HG03280 (cell line): Measurements from ENCODE around the gene SPSB1.
"Not testable (repeated sequence)": the region's sequence is repeated elsewhere in the genome, so short reads cannot be mapped to it uniquely, and the experiment has no call there.

Experiments
- ATAC-seq: cut with Tn5 transposase; IDR thresholded peaks from one replicate; pipeline ENCODE4 v1.9.1; 2021; ENCODE audit warnings: mild to moderate bottlenecking, moderate library complexity; ENCODE audit not compliant: unreplicated experiment

SPSB1 gene

DNA sequence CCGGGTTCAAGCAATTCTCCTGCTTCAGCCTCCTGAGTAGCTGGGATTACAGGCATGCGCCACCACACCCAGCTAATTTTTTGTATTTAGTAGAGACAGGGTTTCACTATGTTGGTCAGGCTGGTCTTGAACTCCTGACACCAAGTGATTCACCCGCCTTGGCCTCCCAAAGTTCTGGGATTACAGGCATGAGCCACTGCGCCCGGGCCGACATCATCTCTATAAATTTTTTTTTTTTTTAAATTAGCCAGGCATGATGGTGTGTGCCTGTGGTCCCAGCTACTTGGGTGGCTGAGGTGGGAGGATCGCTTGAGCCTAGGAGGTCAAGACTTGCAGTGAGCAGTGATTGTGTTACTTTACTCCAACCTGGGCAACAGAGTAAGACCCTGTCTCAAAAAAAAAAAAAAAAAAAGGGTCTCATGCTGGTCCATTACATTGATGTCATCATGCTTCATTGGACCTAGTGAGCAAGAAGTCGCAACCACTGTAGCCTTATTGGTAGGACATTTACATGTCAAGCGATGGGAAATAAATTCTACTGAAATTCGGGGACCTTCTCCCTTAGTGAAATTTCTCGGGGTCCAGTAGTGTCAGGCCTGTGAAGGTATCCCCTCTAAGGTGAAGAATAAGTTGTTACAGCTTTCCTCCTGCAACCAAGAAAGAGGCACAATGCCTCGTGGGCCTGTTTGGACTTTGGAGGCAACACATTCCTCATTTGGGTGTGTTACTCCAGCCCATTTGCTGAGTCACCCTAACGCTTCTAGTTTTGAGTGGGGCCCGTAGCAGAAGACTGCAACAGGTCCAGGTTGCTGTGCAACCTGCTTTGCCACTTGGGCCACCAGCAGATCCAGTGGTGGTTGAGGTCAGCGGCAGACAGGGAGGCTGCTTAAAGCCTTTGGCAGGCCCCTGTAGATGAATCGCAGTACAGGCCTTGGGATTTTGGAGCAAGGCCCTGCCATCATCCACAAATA, 7.2 kb downstream of the SPSB1 start:
- not testable (repeated sequence) for ATAC-seq

DNA sequence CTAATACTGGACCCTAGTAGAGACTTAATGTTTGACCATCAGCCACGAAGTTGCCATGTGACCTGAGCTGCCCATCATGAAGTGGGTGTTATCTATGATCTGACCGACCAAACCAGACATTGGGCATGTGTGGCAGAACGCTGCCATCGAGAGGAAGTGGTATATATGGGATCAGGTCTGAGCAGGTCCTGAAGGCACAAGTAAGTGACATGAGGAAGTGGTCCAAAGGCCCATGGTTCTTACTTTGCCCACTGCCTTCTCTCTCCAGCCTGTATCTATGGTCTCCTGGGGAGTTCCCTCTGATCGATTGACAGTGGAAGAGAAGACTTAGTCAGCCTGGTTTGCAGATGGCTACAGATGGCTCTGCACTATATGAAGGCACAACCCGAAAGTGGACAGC, 7.9 kb downstream of the SPSB1 start:
- no peak for ATAC-seq

GRCh38 chr1:9302745-9303524, 10.2 kb downstream of the SPSB1 start:
- ATAC-seq = no peak

DNA sequence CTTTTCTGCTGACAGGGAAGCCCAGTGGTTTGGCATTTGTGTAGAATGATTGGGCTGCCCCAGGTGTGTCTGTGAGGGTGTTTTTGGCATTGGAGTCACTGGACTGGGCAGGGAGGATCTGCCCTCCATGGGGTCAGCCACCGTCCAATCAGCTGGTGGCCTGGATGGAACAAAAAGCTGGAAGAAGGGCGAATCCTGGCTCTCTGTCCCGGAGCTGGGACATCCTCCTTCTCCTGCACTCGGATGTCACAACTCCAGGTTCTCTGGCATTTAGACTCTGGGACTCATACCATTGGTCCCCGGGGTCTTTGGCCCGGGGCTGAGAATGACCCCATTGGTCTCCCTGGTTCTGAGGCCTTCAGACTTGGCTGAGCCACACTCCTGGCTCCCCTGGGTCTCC, 11.2 kb downstream of the SPSB1 start:
- no peak for ATAC-seq

DNA sequence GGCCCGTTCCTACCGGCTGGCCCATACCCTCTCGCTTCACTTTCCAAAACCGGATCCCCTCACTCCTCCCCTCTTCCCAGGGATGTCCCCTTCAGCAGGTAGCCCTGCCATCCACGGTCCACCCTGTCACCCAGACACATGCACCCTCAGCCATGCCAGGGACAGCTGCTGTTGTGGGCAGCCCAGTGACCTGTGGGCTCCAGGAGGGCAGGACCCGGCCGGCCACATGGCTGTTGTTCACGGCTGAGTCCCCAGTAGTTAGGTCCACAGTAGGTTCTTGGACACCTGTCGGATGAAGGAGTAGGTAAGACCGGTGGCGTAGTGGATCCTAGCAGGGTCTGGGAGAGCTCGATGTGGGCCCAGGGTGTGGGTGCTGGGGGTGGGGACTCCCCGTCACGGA, 12.5 kb downstream of the SPSB1 start:
- no peak for ATAC-seq

DNA sequence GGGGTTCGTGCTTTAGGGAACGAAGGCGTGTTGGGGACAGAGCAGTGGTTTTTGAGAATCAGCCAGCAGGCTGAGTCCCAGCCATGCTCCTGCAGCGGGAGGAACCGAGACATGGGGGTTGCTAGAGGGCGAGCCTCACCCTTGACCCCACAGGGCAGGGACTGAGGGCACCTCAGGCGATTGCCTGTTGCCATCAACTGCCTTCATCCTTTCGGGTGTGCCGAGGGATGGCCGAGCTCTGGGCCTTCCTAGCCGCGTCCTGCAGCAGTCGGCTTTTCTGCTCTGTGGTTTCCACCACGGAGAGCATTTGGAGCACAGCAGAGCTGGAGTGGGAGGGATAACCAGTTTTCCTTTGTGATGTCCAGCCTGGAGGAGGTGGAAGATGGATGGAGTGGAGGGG, 13.3 kb downstream of the SPSB1 start:
- ATAC-seq = no peak

DNA sequence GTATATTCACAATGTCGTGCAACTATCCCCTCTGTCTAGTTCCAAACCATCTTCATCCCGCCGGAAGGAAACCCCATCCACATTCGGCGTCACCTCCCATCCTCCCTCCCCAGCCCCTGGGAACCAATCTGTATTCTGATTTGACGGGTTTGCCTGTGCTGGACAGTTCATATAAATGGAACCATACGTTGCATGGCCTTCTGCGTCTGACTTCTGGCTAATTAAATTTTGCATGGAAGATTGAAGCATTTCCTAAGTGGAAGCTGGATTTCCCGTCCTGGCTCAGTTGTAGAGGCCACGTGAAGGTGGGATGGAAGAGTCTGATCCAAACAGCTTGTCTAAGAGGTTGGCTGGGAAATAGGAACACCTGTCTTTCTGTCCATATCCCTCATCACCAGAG, 14.6 kb downstream of the SPSB1 start:
- ATAC-seq = no peak

DNA sequence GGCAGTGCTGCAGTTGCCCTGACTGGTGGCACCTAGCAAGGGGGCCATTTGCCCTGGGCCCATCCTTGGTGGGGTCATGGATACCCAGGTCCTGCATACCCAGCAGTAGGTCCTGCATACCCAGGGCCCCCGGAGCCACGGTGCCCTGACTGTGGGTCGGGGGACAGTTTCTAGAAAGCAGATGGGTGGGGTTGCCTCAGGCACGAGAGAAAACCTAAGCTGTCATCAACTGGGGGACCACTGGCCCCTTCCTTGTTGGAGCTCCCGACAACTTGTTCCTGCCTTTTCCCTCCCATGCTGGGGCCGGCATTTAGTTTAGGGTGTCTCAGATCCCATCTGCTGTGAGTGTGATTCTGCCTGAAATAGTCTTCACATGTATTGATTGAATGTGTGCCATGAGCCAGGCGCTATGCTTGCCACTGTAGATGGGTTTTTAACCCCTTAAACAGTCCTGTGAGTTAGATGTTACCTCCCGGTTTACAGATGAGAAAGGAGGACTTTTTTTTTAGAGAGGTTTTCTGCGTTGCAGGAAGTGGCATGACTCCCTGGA, 15.6 kb downstream of the SPSB1 start:
- ATAC-seq = no peak

DNA sequence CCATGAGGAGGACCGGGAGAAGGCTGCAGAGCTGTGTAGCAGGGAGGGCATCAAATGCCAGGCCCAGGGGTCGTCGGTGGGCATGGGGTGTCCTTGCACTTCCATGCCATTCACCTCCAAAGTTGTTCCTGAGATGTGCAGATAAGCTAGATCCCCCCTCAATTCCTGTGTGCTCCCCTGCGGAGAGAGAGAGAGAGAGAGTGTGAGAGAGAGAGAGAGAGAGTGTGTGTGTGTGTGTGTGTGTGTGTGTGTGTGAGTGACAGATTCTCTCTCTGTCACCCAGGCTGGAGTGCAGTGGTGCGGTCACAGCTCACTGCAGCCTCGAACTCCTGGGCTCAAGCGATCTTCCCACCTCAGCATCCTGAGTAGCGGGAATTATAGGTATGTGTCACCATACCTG, 16.4 kb downstream of the SPSB1 start:
- ATAC-seq = no peak

GRCh38 chr1:9309991-9310390, 17.3 kb downstream of the SPSB1 start:
- ATAC-seq = no peak

GRCh38 chr1:9311029-9311428, 18.3 kb downstream of the SPSB1 start:
- no peak for ATAC-seq

GRCh38 chr1:9311479-9311878, 18.8 kb downstream of the SPSB1 start:
- ATAC-seq = no peak

- ATAC-seq = no peak
Observed at GRCh38 chr1:9312168-9312720, 19.6 kb downstream of the SPSB1 start.

DNA sequence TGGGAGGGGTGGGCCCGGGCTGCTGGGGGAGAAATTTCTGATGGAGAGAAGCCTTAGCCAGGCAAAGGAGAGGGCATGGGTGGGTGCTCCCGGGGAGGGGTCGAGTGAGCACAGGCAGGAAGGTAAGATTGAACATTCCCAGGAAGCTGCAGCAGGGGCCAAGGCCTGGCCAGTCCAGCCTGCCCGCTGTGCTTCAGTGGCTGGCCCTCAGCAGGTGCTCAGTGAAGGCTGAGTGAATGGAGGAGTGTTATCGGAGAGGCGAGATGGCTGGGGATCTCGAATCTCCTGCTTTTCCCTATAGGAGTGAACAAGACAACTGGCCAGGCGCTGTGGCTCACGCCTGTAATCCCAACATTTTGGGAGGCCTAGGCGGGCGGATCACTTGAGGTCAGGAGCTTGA, 20.9 kb downstream of the SPSB1 start:
- ATAC-seq = no peak

DNA sequence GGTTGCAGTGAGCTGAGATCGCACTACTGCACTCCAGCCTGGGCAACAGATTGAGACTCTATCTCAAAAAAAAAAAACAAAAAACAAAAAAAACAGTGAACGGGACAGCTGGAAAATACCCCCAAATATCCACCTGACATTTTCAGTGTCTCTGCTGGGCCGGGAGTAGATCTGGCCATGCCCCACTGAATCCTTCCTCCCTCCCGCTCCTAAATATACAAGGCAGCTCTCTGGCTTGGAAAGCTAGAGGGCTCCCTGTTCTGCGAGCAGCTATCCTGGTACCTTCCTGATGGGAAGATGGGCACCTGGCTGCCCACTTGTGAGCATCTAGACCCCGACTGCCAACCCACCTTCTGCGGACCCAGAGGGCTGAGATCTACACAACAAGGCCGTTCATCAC, 21.4 kb downstream of the SPSB1 start:
- ATAC-seq = no peak

DNA sequence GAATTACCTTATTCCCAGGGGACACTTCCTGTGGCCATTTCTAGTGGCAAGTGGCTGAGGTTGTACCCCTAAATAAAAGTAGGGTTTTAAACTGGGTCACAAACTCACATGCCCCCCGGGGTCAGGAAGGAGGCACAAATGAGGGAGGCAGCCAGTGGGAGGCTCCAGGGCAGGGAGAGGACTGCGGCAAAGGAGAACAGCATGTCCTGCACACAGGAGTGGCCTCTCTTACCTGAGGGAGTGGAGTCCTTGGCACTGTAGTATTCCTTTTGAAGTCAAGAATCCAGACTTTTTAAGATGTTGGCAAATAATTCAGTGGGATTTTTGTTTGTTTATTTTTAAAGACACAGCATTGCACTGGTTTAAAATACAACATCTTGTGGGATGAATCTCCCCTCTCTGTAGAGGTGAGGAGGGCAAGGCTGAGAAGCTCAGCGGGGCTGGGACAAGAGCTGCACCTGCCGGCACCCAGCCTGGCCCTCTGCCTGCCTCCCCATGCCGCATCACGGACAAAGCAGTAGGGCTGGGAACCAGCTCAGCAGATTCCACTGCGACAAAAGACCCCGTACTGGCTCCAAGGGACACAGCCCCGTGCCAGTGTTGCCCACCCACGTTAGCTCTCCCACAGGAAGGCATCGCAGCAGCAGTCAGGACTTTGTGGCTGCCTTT, 22.2 kb downstream of the SPSB1 start:
- ATAC-seq = no peak

DNA sequence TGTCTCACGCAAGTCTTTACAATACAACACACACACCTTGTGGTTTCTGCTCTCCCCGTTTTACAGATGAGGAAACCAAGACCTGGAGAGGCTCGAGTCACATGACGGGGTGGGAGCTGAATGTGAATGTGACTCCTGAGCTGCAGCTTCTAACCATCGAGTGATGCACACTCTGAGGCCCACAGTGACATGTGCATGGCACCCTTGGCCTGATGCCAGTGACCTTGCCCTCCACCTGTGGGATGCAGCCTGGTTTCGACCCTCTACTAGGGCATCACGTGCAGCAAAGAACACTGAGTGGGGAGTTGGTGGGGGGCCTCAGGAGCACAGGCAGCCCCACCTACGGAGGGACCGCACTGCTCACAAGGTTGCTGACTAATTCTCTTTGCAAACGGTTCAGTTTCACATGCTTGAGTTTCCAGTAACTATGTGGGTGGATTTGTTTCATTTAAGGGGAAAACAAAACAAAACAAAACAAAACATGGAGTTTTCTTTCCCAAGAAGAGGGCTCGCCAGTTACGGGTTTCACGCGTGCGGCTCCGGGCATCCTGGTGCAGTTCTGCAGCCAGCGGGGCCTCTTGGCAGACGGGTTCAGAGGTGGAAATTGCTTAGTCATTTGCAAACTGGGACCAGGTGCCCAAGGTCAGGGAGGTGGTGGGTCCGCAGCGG, 22.9 kb downstream of the SPSB1 start:
- no peak for ATAC-seq

- ATAC-seq = no peak
Observed at GRCh38 chr1:9316080-9316444, 23.4 kb downstream of the SPSB1 start.

- no peak for ATAC-seq
Observed at GRCh38 chr1:9316512-9316911, 23.8 kb downstream of the SPSB1 start.

GRCh38 chr1:9317072-9317471, 24.4 kb downstream of the SPSB1 start:
- no peak for ATAC-seq
